AG10803 (cell line): Measurements from ENCODE around the gene FSIP1.

ENCODE experiments used
- DNase-seq: peaks from one replicate; pipeline ENCODE4 v3.0.0; 2010; ENCODE audit warnings: low read depth
- H3K4me3 ChIP-seq: 2 replicates; pipeline ENCODE4 v1.5.1; 2011; ENCODE audit warnings: mild to moderate bottlenecking, low read length, control low read depth
- CTCF ChIP-seq: conservative IDR thresholded peaks from 2 replicates; pipeline ENCODE4 v1.5.1; 2011; ENCODE audit warnings: mild to moderate bottlenecking, low read length, control low read depth, inconsistent platforms

The FSIP1 gene

DNA sequence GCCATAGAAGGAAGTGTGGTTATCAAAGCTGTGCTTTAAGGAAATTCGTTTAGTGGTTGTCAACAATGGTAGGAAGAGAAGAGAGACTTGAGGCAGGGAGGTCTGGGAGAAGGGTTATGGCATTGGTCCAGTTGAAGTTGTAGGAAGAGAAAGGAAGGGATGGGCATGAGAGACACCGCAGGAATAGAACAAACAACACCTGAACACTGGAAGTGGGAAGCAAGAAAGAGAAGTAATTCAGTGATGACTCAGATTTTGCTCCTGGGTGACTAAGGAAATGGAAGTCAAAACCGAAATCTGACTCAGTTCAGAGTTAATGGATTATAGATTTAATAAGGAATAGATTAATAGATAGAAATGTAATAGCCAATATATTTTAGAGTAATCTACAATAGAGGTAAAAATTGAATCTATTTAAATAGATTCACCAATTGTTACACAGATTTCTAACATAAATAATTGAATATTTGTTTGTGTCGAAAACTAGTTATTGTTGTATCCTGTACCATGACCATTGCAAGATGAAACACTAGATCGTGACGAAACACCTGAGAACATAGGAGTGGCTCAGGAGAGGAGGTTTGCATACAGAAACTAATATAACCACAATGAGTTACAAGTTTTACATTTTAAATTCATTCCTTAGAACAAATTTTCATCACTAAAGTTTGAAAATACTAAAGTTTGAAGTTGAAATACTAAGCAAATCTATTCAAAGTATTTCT, 165.7 kb downstream of the FSIP1 start:
- TF ChIP-seq CTCF = no peak
- no peak overlapping the region for H3K4me3 ChIP-seq
- no peak for DNase-seq

DNA sequence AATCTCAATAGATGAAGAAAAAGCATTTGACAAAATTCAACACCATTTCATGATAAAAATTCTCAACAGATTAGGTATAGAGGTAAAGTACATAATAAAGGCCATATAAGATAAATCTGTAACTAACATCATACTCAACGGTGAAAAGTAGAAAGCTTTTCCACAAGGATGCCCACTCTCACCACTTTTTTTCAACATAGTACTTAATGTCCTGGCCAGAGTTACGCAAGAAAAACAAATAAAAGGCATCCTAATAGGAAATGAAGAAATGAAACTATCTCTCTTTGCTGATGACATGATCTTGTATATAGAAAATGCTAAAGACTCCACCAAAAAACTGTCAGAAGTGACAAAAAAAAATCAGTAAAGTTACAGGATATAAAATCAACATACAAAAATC, 168.8 kb downstream of the FSIP1 start:
- DNase-seq = no peak
- no peak for TF ChIP-seq CTCF
- H3K4me3 ChIP-seq = no peak overlapping the region

DNA sequence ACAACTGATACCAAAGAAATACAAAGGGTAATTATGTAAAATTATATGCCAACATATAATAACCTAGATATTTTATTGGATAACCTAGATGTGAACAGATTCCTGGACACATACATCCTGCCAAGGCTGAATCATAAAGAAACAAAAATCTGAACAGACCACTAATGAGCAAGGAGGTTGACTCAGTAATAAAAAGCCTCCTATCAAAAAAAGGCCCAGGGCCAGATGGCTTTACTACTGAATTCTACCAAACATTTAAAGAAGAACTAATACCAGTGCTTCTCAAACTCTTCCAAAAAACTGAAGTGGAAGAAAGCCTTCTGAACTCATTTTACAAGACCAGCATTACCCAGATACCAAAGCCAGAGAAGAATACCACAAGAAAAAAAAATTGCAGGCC, 169.4 kb downstream of the FSIP1 start:
- no peak overlapping the region for H3K4me3 ChIP-seq
- TF ChIP-seq CTCF = no peak
- no peak for DNase-seq

GRCh38 chr15:39610665-39611064, 172.0 kb downstream of the FSIP1 start:
- no peak for TF ChIP-seq CTCF
- DNase-seq = no peak
- no peak overlapping the region for H3K4me3 ChIP-seq

DNA sequence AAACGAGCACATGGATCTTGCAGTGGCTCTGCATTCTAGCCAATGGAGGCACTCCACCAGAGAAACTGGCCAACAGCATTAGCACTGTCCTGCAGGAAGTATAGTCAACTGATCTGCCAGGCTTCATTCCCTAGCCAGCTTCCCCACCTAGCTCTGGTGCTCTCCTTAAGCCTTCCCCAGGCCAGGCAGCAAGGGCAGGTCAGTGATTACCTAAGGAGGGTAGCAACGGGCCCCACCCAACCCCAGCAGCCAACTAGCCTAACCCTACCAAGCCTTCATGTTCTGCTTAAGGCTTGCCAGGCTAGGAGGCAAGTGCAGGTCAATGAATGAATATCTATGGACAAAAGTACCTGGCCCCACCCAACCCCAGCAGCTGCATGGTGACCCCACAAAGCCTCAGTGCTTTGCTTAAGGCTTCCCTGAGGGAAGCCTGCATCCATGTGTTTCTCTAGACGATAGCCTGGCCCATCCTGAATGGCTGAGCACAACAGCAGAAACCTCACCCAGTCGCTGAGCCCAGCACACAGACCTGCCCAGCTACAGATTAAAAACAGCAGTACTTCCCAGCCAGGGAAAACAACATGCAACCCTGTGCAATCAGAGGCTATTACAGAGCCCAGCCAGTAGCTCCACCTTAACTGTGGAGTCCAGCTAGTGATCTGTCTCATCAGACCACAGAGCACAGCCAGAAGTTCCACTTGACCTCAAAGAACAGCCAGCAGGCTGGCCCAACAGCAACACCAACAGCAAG, 173.3 kb downstream of the FSIP1 start:
- no peak overlapping the region for H3K4me3 ChIP-seq
- TF ChIP-seq CTCF = no peak
- no peak for DNase-seq

- no peak for TF ChIP-seq CTCF
- no peak for DNase-seq
Measured at GRCh38 chr15:39608185-39609139, 174.2 kb downstream of the FSIP1 start.

More at GRCh38 chr15:39608185-39609139, 174.2 kb downstream of the FSIP1 start:
- H3K4me3 ChIP-seq = no peak overlapping the region
